K562 (cell line): ENCODE results near the gene IBA57. TPM values are rescaled to one million over a fixed set of nuclear protein-coding genes. Genes with fewer than 3 reads are reported as not detected.
A peak's percentile ranks its signal among the peaks of the same experiment; 100 is the strongest.

Experiments used
- ARID1B ChIP-seq: fragments of 450-650 bp; IDR thresholded peaks from 2 replicates; pipeline ENCODE4 v1.6.1; 2016; ENCODE audit warnings: antibody characterized with exemption, mild to moderate bottlenecking, inconsistent platforms
- ARNT ChIP-seq, 2 experiments: fragments of 450-650 bp; IDR thresholded peaks; 2 replicates each; pipeline ENCODE4 v1.6.1; 2016; ENCODE audit warnings: mild to moderate bottlenecking in 1 of 2
- ATF1 ChIP-seq, 2 experiments: fragments of 450-650 bp in 1 of 2; IDR thresholded peaks; 2 replicates each; pipeline ENCODE4 v1.6.1; 2016; ENCODE audit warnings: missing compliant biosample characterization in 1 of 2, missing genetic modification characterization in 1 of 2
- CTBP1 ChIP-seq: fragments of 450-650 bp; IDR thresholded peaks from 2 replicates; pipeline ENCODE4 v1.6.1; 2016; ENCODE audit warnings: borderline replicate concordance
- GATA2 ChIP-seq: sonication (generic); formaldehyde crosslinking; IDR thresholded peaks from 2 replicates; pipeline ENCODE4 v1.4.0; 2020; ENCODE audit warnings: mild to moderate bottlenecking, missing genetic modification reagents
- HDGF ChIP-seq: fragments of 450-650 bp; IDR thresholded peaks from 2 replicates; pipeline ENCODE4 v1.6.1; 2016
- KLF10 ChIP-seq: fragments of 250-450 bp; sonication (Bioruptor Pico); IDR thresholded peaks from 2 replicates; pipeline ENCODE4 v1.6.1; 2021; ENCODE audit warnings: matching md5 sums
- MAFG ChIP-seq: fragments of 450-650 bp; conservative IDR thresholded peaks from 2 replicates; pipeline ENCODE4 v1.6.1; 2016; ENCODE audit warnings: missing genetic modification characterization, missing compliant biosample characterization
- NCOA4 ChIP-seq: fragments of 450-650 bp; IDR thresholded peaks from 2 replicates; pipeline ENCODE4 v1.6.1; 2018; ENCODE audit warnings: mild to moderate bottlenecking; ENCODE audit not compliant: partially characterized antibody
- NEUROD1 ChIP-seq: fragments of 150-350 bp; IDR thresholded peaks from 2 replicates; pipeline ENCODE4 v1.6.1; 2014; ENCODE audit warnings: borderline replicate concordance, low read length, low read depth; ENCODE audit not compliant: partially characterized antibody
- NFIC ChIP-seq: fragments of 450-650 bp; IDR thresholded peaks from 2 replicates; pipeline ENCODE4 v1.6.1; 2017; ENCODE audit warnings: mild to moderate bottlenecking, inconsistent platforms
- NR2C2 ChIP-seq, 2 experiments: fragments of 200-800 bp in 1 of 2; sonication (Bioruptor generic) in 1 of 2; sonication (generic) in 1 of 2; formaldehyde crosslinking in 1 of 2; IDR thresholded peaks; 2 replicates each; pipeline versions ENCODE4 v1.6.1 to v1.8.0; 2016 to 2022; ENCODE audit warnings: mild to moderate bottlenecking in 1 of 2, missing compliant biosample characterization in 1 of 2, missing genetic modification characterization in 1 of 2, missing genetic modification reagents in 1 of 2
- NR3C1 ChIP-seq: sonication (generic); formaldehyde crosslinking; IDR thresholded peaks from 2 replicates; pipeline ENCODE4 v1.8.1; 2022; ENCODE audit warnings: missing genetic modification reagents
- PCBP2 ChIP-seq: fragments of 200-400 bp; formaldehyde crosslinking; IDR thresholded peaks from 2 replicates; pipeline ENCODE4 v1.6.1; 2018; ENCODE audit warnings: low read length, low read depth, mild to moderate bottlenecking, moderate library complexity; ENCODE audit not compliant: poor library complexity, severe bottlenecking
- PRPF4 ChIP-seq: fragments of 200-400 bp; formaldehyde crosslinking; IDR thresholded peaks from one replicate; pipeline ENCODE4 v1.6.1; 2017; ENCODE audit warnings: low read length, low read depth, mild to moderate bottlenecking; ENCODE audit not compliant: insufficient read depth, poor library complexity, severe bottlenecking
- PTBP1 ChIP-seq: fragments of 200-400 bp; formaldehyde crosslinking; IDR thresholded peaks from 2 replicates; pipeline ENCODE4 v1.6.1; 2017; ENCODE audit warnings: low read depth, low read length
- ZBTB17 ChIP-seq: fragments of 450-650 bp; formaldehyde crosslinking; IDR thresholded peaks from 2 replicates; pipeline ENCODE4 v1.4.0; 2020; ENCODE audit warnings: mild to moderate bottlenecking
- ZKSCAN1 ChIP-seq: fragments of 150-350 bp; IDR thresholded peaks from 2 replicates; pipeline ENCODE4 v1.6.1; 2016; ENCODE audit warnings: low read depth, low read length
- ZNF140 ChIP-seq: fragments of 250-450 bp; sonication (Bioruptor Pico); IDR thresholded peaks from 2 replicates; pipeline ENCODE4 v1.8.0; 2021; ENCODE audit warnings: moderate library complexity, mild to moderate bottlenecking, inconsistent platforms
- ZNF79 ChIP-seq: fragments of 250-450 bp; sonication (Bioruptor Pico); IDR thresholded peaks from 2 replicates; pipeline ENCODE4 v1.4.0; 2020; ENCODE audit warnings: low read depth, mild to moderate bottlenecking, moderate library complexity
- polyA plus RNA-seq, 8 experiments: library from polyadenylated mRNA; depleted of rRNA in 4 of 8; stranded (reverse) in 5 of 8; unstranded in 3 of 8; fragments of >200 nt; fragmentation: Nextera tagmentation in 2 of 8; fragmentation: Illumina TruSeq in 1 of 8; extraction: Ambion mirVana in 2 of 8; extraction: Trizol in 1 of 8; gene quantifications; 2 replicates each; pipeline versions ENCODE4 v1.2.1 to v1.2.3, GENCODE V29; 2011 to 2014; ENCODE audit warnings: inconsistent platforms in 1 of 8, missing spikeins in 1 of 8
- total RNA-seq, 7 experiments: library from RNA; depleted of rRNA in 6 of 7; stranded (reverse); fragments of >200 nt in 6 of 7; fragmentation: Illumina TruSeq in 2 of 7; extraction: Trizol in 2 of 7; gene quantifications; 2 replicates each; pipeline versions ENCODE4 v1.2.1 to v1.2.3, GENCODE V29; 2011 to 2021; ENCODE audit warnings: low replicate concordance in 1 of 7
- TF ChIP-seq, protein P1 (sequence below), 2 experiments: fragments of 450-650 bp; IDR thresholded peaks; 2 replicates each; pipeline ENCODE4 v1.6.1; 2018; ENCODE audit warnings: mild to moderate bottlenecking in 2 of 2, low read depth in 1 of 2; ENCODE audit not compliant: partially characterized antibody in 2 of 2
- TF ChIP-seq, protein P2 (sequence below), 2 experiments: fragments of 450-650 bp; IDR thresholded peaks; 2 replicates each; pipeline ENCODE4 v1.6.1; 2016

Gene IBA57
- total and polyA plus RNA-seq, 9 of the 15 experiments (the other 6 are each of a cell fraction or from before 2014, with no cell fraction given) = 0.77 to 15.5 (median 2.7) TPM

DNA sequence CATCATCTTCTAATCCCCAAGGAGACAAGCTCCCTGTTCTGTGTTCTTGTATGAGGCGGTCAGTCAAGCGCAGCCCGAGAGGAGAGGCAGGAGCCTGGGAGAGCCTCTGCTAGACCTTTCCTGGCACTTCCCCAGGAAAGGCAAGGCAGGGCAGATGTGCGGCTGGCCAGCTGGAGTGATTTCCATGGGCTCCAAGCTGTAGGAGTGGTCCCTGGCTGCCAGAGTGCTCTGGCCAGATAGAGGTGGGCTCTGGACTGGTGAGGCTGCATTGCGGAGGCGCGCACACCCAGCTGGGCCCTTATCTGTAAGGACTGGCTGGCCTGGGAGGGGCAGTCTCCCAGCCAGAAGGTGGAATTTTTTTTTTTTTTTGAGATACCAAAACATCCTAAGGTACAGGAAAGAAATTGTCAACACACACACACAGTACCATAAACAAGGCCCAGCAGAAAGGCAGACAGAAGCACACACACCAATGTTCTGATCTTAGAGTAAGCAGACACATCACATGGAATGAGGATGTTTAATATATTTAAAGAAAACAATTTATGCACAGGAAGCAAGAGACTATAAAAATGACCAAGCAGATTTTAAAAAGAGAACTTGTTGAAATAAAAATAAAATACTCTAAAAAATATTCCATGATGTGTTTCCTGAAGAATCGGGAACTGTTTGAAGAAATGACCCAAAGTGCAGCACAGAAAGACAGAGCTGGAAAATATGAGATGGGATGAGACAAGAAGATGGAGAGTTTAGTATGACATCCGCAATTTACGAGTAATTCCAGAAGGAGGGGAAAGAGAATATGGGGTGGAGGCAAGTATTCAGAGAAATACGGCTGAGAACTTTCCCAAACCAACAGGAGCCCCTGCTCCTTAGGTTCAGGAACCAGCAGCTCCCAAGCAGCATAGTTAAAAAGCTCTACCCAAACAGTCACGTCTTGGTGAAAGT lies 13.4 kb downstream of the IBA57 start (continued):
- TF ChIP-seq, protein P1, sequence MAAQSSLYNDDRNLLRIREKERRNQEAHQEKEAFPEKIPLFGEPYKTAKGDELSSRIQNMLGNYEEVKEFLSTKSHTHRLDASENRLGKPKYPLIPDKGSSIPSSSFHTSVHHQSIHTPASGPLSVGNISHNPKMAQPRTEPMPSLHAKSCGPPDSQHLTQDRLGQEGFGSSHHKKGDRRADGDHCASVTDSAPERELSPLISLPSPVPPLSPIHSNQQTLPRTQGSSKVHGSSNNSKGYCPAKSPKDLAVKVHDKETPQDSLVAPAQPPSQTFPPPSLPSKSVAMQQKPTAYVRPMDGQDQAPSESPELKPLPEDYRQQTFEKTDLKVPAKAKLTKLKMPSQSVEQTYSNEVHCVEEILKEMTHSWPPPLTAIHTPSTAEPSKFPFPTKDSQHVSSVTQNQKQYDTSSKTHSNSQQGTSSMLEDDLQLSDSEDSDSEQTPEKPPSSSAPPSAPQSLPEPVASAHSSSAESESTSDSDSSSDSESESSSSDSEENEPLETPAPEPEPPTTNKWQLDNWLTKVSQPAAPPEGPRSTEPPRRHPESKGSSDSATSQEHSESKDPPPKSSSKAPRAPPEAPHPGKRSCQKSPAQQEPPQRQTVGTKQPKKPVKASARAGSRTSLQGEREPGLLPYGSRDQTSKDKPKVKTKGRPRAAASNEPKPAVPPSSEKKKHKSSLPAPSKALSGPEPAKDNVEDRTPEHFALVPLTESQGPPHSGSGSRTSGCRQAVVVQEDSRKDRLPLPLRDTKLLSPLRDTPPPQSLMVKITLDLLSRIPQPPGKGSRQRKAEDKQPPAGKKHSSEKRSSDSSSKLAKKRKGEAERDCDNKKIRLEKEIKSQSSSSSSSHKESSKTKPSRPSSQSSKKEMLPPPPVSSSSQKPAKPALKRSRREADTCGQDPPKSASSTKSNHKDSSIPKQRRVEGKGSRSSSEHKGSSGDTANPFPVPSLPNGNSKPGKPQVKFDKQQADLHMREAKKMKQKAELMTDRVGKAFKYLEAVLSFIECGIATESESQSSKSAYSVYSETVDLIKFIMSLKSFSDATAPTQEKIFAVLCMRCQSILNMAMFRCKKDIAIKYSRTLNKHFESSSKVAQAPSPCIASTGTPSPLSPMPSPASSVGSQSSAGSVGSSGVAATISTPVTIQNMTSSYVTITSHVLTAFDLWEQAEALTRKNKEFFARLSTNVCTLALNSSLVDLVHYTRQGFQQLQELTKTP (IDR thresholded peaks at IDR 0.05; ENCODE audit: low read depth in 1 of 2, partially characterized antibody in 2 of 2) = peak in 1 of 2 experiments; percentile 52
- TF ChIP-seq NCOA4 (no peak), ATF1 (CRISPR knock-in tag; IDR thresholded peaks at IDR 0.05) (no peak), ATF1 (tag; IDR thresholded peaks at IDR 0.05) (peak; percentile 51; the same call in 1 of the 2 replicates), NEUROD1 (peak; percentile 37), PRPF4 (no peak), NR3C1 (CRISPR knock-in tag) (no peak), NR2C2 (CRISPR knock-in tag; IDR thresholded peaks at IDR 0.05) (no peak), NR2C2 (tag; IDR thresholded peaks at IDR 0.05) (no peak), PCBP2 (no peak), ZBTB17 (CRISPR knock-in tag) (no peak), KLF10 (no peak), MAFG (no peak), ZKSCAN1 (peak; percentile 42; the same call in 1 of the 2 replicates), ARID1B (peak; percentile 93), PTBP1 (no peak), CTBP1 (peak; percentile 76; the same call in 1 of the 2 replicates), ZNF79 (CRISPR knock-in tag) (no peak), ZNF140 (no peak), NFIC (peak; percentile 94), ARNT (IDR thresholded peaks at IDR 0.05) (peak; percentile 74 to 82), HDGF (no peak), GATA2 (CRISPR knock-in tag) (peak; percentile 89)
- TF ChIP-seq, protein P2, sequence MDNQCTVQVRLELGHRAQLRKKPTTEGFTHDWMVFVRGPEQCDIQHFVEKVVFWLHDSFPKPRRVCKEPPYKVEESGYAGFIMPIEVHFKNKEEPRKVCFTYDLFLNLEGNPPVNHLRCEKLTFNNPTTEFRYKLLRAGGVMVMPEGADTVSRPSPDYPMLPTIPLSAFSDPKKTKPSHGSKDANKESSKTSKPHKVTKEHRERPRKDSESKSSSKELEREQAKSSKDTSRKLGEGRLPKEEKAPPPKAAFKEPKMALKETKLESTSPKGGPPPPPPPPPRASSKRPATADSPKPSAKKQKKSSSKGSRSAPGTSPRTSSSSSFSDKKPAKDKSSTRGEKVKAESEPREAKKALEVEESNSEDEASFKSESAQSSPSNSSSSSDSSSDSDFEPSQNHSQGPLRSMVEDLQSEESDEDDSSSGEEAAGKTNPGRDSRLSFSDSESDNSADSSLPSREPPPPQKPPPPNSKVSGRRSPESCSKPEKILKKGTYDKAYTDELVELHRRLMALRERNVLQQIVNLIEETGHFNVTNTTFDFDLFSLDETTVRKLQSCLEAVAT (IDR thresholded peaks at IDR 0.05) = no peak
